ENCODE measurements around the gene ZNF593OS. TPM values are rescaled to one million over a fixed set of nuclear protein-coding genes. Genes with fewer than 3 reads are reported as not detected.

The ZNF593OS gene
- total RNA-seq, 1 donor from 2014 or later, result not detected

GRCh38 chr1:26126321-26127084, 45.1 kb downstream of the ZNF593OS start:
- no peak for DNase-seq (ENCODE audit: low read depth, low spot score)

DNA sequence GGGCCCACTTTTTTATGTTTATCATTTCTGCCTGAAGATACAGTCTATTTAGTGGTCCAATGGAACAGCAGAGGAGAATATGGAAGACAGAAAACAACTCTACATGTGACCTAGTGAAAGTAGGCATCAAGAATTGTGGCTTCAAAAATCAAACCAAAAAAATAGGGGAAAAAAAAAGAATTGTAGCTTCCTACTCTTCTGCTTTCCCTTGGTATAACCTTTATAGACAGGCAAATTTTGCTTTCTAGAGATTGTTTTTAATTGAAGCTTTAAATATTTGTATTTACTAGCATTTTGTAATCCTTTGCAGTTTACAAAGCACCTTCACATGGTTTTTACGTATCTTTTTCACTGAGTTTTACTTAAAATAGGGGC, 45.7 kb downstream of the ZNF593OS start:
- DNase-seq (ENCODE audit: low read depth, low spot score), result no peak

DNA sequence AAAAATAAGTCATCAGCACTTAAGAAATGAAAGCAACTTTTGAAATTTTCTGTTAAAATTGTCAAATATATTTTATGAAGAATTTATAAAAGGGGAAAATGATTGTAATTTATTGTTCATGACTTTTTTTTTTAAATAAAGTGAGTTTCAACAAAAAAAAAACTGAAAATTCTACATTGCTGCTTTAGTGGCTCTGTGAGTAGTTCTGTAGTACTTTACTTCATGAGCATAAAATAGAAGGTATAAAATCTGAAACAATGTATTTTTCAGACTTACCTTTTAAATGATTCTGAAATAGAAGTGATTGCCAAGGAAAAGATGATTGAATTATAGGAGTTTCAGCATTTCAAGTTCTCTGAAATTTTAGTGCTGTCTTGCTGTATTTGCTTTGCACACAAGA, 46.2 kb downstream of the ZNF593OS start:
- no peak for DNase-seq (ENCODE audit: low read depth, low spot score)

DNA sequence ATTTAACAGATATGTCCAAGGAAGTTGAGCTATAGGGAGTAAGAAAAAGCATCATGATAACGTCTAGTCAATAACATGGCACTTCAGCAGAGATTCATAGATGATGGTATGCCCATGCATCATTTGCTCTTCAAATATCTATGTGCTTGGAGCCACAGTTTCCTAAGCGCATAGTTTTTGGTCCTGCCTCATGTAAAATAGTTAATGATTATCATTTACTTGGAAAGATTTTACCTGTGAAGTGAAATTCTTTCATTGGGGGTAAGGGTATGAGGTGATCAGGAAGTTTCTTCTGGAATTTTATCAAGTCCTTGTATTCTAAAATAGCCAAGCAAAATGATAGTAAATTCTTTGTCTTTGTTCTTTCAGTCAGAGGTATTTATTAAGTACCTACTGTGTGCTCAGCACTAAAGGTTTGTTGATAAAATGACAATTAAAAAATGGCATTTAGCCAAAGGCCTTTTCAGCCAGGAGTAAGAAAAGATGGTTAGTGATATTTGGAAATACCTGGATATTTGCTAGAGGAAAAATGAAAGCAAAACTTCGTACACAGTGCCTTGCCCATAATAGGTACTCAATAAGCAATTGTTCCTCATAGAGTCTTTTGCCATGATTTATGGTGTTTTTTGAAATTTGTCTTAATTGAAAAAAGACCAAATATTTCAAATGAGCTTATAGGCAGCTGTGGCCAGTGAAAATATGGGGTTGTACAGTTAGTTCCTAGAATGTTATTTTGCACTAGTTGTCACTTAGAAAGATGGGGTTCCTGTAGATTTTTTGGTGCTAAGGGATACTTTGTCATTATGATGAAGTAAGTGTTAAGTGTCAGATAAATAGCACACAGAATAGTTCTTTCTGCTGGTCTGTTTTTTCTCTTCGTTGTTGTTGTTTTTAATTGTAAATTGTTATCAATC, 47.0 kb downstream of the ZNF593OS start:
- DNase-seq (ENCODE audit: low read depth, low spot score), result no peak

- DNase-seq (ENCODE audit: low read depth, low spot score), result no peak
Observed at GRCh38 chr1:26122988-26123973, 48.4 kb downstream of the ZNF593OS start.

- no peak for DNase-seq (ENCODE audit: low read depth, low spot score)
Observed at GRCh38 chr1:26121854-26122773, 49.5 kb downstream of the ZNF593OS start.

DNA sequence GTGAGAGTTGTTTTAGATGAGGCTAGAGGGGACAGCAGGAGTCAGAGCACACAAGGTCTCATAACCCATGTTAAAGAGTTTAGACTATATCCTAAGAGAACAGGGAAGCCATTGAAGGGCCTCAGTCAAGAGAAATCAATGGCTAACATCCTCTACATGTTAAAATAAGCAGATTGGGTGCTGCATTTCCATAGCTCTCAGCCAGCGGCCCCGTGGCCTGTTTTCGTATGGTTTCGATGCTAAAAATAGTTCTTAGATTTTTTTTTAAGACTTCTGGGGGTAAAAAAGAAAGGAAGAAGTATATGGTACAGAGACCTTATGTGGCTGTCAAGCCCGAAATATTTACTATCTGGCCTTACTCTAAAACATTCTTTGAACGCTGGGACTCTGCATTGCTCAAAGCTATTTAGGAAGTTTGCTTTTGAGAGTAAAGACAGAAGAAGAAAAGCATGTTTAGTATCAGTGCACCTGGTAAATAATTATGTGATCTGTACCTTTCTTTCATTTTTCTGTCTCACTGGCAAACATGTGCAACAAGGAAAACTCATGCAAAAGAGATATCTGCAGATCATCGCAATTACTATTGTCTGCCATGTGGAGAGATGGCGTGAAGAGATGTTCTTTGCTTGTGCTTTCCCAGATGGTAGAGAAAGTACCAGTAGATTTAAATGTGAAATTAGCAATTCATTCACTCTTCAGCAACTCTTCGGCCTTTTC, 51.6 kb downstream of the ZNF593OS start:
- DNase-seq (ENCODE audit: low read depth, low spot score), result no peak

Other genes with a start within 250 kb of the ZNF593OS start
- gene PAFAH2, start 173.8 kb downstream of the ZNF593OS start, total RNA-seq, result 4.0 and 7.1 TPM in 2 replicates
- not detected in 2 replicates for gene EXTL1, start 150.1 kb downstream of the ZNF593OS start, total RNA-seq
- not detected in 2 replicates for gene SLC30A2, start 125.7 kb downstream of the ZNF593OS start, total RNA-seq
- not detected in 2 replicates for gene TRIM63, start 104.2 kb downstream of the ZNF593OS start, total RNA-seq
- gene PDIK1L, start 60.0 kb downstream of the ZNF593OS start, total RNA-seq, result 5.9 TPM in 2 replicates
- gene FAM110D, start 12.8 kb downstream of the ZNF593OS start, total RNA-seq, result 0.67 and 1.3 TPM in 2 replicates
- not detected in 2 replicates for gene C1orf232, start 2.9 kb downstream of the ZNF593OS start, total RNA-seq
- 32.4 and 43.9 TPM in 2 replicates for gene ZNF593, start 1.9 kb downstream of the ZNF593OS start, total RNA-seq
- not detected in 2 replicates for gene CNKSR1, start 5.7 kb upstream of the ZNF593OS start, total RNA-seq
- not detected in 2 replicates for gene CATSPER4, start 18.8 kb upstream of the ZNF593OS start, total RNA-seq
- gene CEP85, start 62.4 kb upstream of the ZNF593OS start, total RNA-seq, result 9.7 and 19.0 TPM in 2 replicates
- gene SH3BGRL3, start 108.3 kb upstream of the ZNF593OS start, total RNA-seq, result 29.7 and 35.7 TPM in 2 replicates
- gene UBXN11, start 134.8 kb upstream of the ZNF593OS start, total RNA-seq, result 3.0 and 4.3 TPM in 2 replicates
- not detected in 2 replicates for gene CD52, start 146.1 kb upstream of the ZNF593OS start, total RNA-seq
- gene CRYBG2, start 182.3 kb upstream of the ZNF593OS start, total RNA-seq, result 0.35 TPM in 1 of 2 replicates, not detected in the other
- gene ZNF683, start 200.9 kb upstream of the ZNF593OS start, total RNA-seq, result not detected in 2 replicates
- not detected in 2 replicates for gene LIN28A, start 239.0 kb upstream of the ZNF593OS start, total RNA-seq